ENCODE measurements around the gene LHFPL2.

The LHFPL2 gene

DNA sequence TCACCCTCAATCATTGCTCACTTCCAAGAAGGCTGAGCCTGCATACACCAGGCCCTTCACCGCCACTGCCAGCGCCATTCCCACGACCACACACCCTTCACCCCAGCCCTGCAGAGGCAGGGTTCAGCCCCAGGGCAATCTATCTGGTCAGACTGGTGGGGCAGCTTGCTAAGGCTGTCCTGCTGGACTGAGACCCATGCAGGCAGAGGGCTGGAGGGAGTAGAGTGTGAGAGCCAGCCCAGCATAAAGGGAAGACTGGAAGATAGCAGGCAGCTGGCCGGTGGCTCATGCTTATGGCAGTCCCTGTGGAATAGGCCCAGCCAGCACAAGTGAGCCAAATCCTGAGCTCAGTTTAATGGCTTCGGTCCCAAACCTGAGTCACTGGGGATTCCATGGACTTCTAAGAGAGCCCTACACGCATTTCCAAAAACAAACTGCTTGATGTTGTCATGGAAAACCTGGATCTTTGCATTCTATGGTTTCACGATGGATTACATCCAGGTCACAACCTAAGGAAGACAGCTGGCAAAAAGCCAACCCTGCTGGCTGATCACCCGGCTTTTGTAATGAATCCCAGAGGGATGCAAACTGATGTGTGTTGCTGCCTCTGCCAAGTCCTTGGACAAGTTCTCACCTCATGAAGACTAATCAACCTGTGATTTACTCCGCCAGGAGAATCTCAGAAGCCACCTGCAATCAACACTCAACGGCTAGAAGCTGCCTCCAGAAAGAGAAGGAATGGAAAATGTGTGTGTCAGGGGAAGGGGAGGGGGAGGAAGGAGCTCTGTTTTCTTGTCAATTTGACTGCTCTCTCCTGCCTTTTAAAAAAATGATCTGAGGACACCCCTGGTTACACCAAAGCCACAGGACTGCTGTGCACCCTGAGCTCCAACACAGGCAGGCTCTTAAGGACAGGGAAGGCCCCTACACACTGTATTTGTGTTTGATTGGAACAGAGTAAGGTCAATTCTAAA lies 143.6 kb downstream of the LHFPL2 start:
- peak overlapping the region; percentile 6 for H3K4me2 ChIP-seq (ENCODE audit: low read length)
- H3K9ac ChIP-seq, result no peak overlapping the region
- peaks cover 8% of the 10 kb centered on the region for H3K79me2 ChIP-seq
- H3K4me3 ChIP-seq (ENCODE audit: low read depth, low read length), result no peak overlapping the region
- TF ChIP-seq, protein P1, sequence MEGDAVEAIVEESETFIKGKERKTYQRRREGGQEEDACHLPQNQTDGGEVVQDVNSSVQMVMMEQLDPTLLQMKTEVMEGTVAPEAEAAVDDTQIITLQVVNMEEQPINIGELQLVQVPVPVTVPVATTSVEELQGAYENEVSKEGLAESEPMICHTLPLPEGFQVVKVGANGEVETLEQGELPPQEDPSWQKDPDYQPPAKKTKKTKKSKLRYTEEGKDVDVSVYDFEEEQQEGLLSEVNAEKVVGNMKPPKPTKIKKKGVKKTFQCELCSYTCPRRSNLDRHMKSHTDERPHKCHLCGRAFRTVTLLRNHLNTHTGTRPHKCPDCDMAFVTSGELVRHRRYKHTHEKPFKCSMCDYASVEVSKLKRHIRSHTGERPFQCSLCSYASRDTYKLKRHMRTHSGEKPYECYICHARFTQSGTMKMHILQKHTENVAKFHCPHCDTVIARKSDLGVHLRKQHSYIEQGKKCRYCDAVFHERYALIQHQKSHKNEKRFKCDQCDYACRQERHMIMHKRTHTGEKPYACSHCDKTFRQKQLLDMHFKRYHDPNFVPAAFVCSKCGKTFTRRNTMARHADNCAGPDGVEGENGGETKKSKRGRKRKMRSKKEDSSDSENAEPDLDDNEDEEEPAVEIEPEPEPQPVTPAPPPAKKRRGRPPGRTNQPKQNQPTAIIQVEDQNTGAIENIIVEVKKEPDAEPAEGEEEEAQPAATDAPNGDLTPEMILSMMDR (IDR thresholded peaks at IDR 0.05), result no peak
- peaks cover 34% of the 10 kb centered on the region for H3K4me1 ChIP-seq
- peak overlapping the region; percentile 26 for H3K27ac ChIP-seq
- H3K36me3 ChIP-seq (ENCODE audit: control insufficient read depth, insufficient read depth, low read length), result no peaks in the 10 kb centered on the region
- H3K27me3 ChIP-seq (ENCODE audit: control insufficient read depth, insufficient read depth, low read length), result no peaks in the 10 kb centered on the region
- peak overlapping the region; percentile 42 for H2AFZ ChIP-seq
- H3K9me3 ChIP-seq (ENCODE audit: control insufficient read depth, low read length), result no peaks in the 10 kb centered on the region

DNA sequence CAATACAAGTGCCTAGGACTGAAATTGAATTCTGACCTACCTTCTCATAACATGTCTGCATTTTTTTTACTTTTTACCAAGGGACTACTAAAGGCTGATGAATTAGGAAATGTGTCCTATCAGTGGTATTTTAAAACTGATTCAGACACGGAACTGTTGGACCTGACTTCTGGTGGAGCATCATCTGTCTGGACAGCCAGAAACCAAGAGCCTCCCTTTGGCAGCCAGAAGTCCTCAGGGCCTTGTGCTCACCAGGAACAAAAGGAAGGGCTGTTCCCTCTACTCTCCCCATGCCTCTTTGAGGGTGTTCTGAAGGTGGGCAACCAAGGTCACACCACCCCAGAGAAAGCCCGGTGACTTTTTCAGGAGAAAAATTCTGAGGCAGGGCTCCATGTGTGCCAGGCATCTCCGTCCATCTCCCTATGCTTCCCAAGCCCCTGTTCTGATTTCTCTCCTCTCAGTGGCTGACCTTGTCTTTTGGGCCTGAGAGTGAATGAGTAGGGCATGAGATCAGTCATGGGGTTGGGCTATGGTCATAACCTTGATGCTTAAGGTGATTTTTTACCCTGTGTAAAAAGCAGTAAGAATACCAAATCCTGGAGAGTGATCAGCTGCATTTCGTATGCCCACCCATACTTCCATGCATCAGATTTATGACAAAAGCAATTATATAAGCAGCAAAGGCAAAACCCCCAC lies 144.5 kb downstream of the LHFPL2 start:
- H3K79me2 ChIP-seq, result peaks cover 8% of the 10 kb centered on the region
- H3K4me2 ChIP-seq (ENCODE audit: low read length), result peak overlapping the region; percentile 6
- H3K36me3 ChIP-seq (ENCODE audit: control insufficient read depth, insufficient read depth, low read length), result no peaks in the 10 kb centered on the region
- H3K4me1 ChIP-seq, result peaks cover 34% of the 10 kb centered on the region
- peak overlapping the region; percentile 42 for H2AFZ ChIP-seq
- no peak overlapping the region for H3K4me3 ChIP-seq (ENCODE audit: low read depth, low read length)
- no peaks in the 10 kb centered on the region for H3K27me3 ChIP-seq (ENCODE audit: control insufficient read depth, insufficient read depth, low read length)
- no peaks in the 10 kb centered on the region for H3K9me3 ChIP-seq (ENCODE audit: control insufficient read depth, low read length)
- TF ChIP-seq, protein P1 (IDR thresholded peaks at IDR 0.05), result no peak
- H3K9ac ChIP-seq, result no peak overlapping the region
- peak overlapping the region; percentile 26 for H3K27ac ChIP-seq

DNA sequence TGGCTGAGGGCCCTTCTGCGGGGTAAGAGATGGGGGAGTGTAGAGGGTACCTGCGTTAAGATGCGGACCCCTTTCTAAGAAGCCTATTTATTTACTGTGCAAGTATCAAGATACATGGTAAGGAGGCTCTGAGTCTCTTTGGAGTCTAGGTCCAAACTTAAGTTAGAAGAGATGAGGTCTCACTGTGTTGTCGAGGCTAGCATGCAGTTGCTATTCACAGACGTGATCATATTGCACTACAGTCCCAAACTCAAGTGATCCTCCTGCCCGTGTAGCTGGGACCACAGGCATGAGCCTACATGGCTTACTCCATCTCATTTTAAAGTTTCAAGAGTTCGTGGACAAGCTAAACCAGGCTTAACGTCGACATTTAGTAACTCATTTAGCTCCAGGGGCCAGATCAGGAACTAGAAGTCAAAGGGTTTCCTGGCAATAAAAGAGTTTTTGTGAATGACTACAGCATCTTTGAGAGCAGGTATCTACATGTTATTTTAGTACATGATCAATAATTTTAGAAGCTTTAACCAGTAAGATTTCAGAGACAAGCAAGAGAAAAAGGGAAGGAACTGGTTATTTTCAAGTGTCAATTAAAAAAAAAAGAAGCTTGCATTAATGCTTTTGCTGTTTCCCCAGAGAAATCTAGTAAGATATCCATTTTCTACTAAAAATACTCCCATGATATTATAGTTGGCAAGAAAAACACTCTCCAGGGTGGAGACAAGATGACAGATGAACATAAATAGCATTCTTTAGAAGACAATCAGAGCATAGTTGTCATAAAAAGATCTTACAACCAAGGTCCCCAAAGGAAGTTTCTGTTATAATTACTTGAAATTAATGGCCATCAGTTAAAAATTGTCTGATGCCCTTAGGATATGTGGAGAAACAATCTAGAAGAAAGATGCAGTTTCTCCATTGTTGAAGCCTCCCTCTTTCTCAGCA lies 146.9 kb downstream of the LHFPL2 start:
- Histone ChIP-seq H3K4me3 (ENCODE audit: low read depth, low read length) (no peak overlapping the region), H3K27ac (no peak overlapping the region), H3K79me2 (peaks cover 5% of the 10 kb centered on the region), H3K27me3 (ENCODE audit: control insufficient read depth, insufficient read depth, low read length) (no peaks in the 10 kb centered on the region), H3K9me3 (ENCODE audit: control insufficient read depth, low read length) (no peaks in the 10 kb centered on the region), H3K9ac (no peak overlapping the region), H3K36me3 (ENCODE audit: control insufficient read depth, insufficient read depth, low read length) (no peaks in the 10 kb centered on the region), H3K4me2 (ENCODE audit: low read length) (no peak overlapping the region), H2AFZ (no peak overlapping the region), H3K4me1 (peaks cover 26% of the 10 kb centered on the region)
- TF ChIP-seq, protein P1 (IDR thresholded peaks at IDR 0.05), result no peak

DNA sequence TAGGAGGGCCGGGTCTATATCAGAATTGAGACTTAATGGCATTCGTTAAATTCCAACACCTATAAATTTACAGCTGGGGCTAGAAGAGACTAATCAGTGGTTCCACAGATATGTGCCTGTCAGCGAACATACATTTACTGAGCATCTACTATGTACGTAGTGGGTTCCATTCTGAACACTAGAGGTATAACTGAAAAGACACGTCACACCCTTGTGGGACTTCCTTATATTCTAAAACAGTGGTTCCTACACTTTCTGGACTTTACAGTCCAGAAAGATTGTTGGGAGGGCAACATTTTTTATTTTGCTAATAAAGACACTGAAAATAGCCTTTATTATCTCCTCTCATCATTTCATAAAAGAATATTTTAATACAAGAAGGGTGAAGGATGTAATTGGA lies 147.7 kb downstream of the LHFPL2 start:
- Histone ChIP-seq H3K9ac (no peak overlapping the region), H3K79me2 (no peaks in the 10 kb centered on the region), H3K36me3 (ENCODE audit: control insufficient read depth, insufficient read depth, low read length) (no peaks in the 10 kb centered on the region), H2AFZ (no peak overlapping the region), H3K4me3 (ENCODE audit: low read depth, low read length) (no peak overlapping the region), H3K27ac (no peak overlapping the region), H3K27me3 (ENCODE audit: control insufficient read depth, insufficient read depth, low read length) (no peaks in the 10 kb centered on the region), H3K9me3 (ENCODE audit: control insufficient read depth, low read length) (no peaks in the 10 kb centered on the region), H3K4me1 (peaks cover 26% of the 10 kb centered on the region), H3K4me2 (ENCODE audit: low read length) (no peak overlapping the region)
- TF ChIP-seq, protein P1 (IDR thresholded peaks at IDR 0.05), result no peak

Data from parathyroid adenoma (tissue), 2 donors.